GM23248 (cell line): Measurements from ENCODE around the gene PDXDC1.
"Not testable (repeated sequence)": the region's sequence is repeated elsewhere in the genome, so short reads cannot be mapped to it uniquely, and the experiment has no call there.

Source experiments
- EZH2 ChIP-seq: fragments of 200-600 bp; sonication (generic); IDR thresholded peaks from 2 replicates; pipeline ENCODE4 v1.6.1; 2018; ENCODE audit warnings: antibody characterized with exemption, mild to moderate bottlenecking; ENCODE audit not compliant: insufficient read depth, poor library complexity, severe bottlenecking
- EZH2phosphoT487 ChIP-seq: fragments of 200-600 bp; sonication (generic); IDR thresholded peaks from 2 replicates; pipeline ENCODE4 v1.6.1; 2018; ENCODE audit warnings: antibody characterized with exemption, moderate library complexity, mild to moderate bottlenecking, low read depth; ENCODE audit not compliant: insufficient read depth

DNA sequence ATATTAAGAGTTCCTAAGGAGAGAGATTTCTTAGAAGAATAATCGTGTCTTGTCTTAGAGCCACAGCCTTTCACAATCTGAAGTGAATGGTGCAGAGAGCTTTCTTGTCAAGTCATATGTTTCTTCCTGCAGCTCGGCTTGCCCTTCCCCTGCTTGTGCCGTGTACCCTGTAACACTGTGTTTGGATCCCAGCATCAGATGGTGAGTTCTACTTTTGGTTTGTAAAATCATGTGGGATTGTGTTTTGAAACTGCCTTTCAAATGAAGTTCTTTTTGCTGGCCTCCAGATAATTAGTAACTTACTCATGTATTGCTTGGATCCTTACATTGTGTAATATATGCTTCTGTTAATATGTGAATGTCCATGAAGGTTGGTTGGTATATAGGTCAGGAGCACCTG lies 33.8 kb downstream of the PDXDC1 start:
- TF ChIP-seq EZH2phosphoT487, EZH2: not testable (repeated sequence)
